ENCODE results near the gene UTP4. TPM values are rescaled to one million over a fixed set of nuclear protein-coding genes. Genes with fewer than 3 reads are reported as not detected.

The UTP4 gene
- total RNA-seq, 1 experiment from 2014 or later: 125 TPM

DNA sequence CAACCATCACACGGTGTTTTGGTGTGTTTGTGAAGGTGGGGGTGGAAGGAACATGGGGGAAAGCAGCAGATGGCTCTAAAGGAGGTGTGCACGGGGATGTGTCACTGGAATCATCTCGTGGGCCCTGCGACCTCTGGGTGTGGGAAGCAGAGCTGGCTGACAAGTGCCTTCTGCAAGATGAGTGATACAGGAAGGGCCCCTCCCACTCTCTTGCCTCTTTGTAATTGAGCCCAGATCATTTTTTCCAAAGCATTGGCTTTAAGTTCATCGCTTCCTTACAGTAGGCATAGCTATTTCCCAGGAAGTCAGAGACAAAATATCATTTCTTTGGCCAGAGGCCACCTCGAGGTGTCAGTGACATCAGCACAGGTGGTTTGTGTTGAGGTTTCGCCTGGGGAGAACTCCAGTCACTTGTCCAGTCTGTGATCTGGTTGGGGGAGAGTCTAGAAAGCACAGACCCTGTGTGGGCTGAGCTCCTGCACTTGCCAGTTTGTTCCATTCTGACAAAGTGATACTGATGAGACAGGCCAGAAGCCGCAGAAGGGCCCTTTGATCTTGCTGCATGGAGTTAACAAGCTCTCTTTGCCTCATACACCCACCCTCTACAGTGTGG lies 33.9 kb downstream of the UTP4 start:
- no peak for DNase-seq (ENCODE audit: low read depth, low spot score)
- BruUV-seq (replicated peaks): no TSS peak
- RAD21 ChIA-PET (ENCODE audit: low non-redundant PET in 1 of 2, low total read pairs in 2 of 2, uncharacterized antibody in 2 of 2, unreplicated experiment in 2 of 2): no interaction called here

More for the DNA sequence above, 33.9 kb downstream of the UTP4 start:
- Histone ChIP-seq H4K20me1 (ENCODE audit: insufficient read depth) (no peaks in the 10 kb centered on the region), H3K4me2 (ENCODE audit: low read length) (no peak overlapping the region), H3K4me3 (replicated peaks in 1 of 2; ENCODE audit: low read depth in 1 of 2, low read length in 2 of 2) (no peak overlapping the region), H3K9ac (ENCODE audit: low read length) (no peak overlapping the region), H3K27me3 (ENCODE audit: insufficient read depth, low read length) (no peaks in the 10 kb centered on the region), H3K9me2 (ENCODE audit: insufficient read depth) (no peaks in the 10 kb centered on the region), H3K79me2 (ENCODE audit: insufficient read depth, low read length) (peaks cover 22% of the 10 kb centered on the region; the same call in 1 of the 2 replicates), H3K9me3 (ENCODE audit: control insufficient read depth in 1 of 2, insufficient read depth in 1 of 2, low read depth in 1 of 2, low read length in 2 of 2) (no peaks in the 10 kb centered on the region), H3K4me1 (ENCODE audit: control insufficient read depth in 1 of 2, insufficient read depth in 2 of 2, low read length in 2 of 2) (peaks cover 0 to 14% of the 10 kb centered on the region in 2 experiments; a peak in 1 of 4 replicates), H3K36me3 (ENCODE audit: control insufficient read depth in 1 of 2, insufficient read depth in 2 of 2, low read length in 2 of 2) (peaks cover 49 to 77% of the 10 kb centered on the region in 2 experiments), H2AFZ (ENCODE audit: low read depth, low read length, poor library complexity, severe bottlenecking) (no peak overlapping the region), H3K27ac (ENCODE audit: low read depth, low read length) (no peak overlapping the region)
- TF ChIP-seq EZH2 (IDR thresholded peaks at IDR 0.05) (no peak), TCF7L2 (IDR thresholded peaks at IDR 0.05; ENCODE audit: borderline replicate concordance, extremely low read depth, insufficient read depth, insufficient read length) (no peak), POLR2AphosphoS5 (IDR thresholded peaks at IDR 0.05; ENCODE audit: low read depth, low read length) (no peak), ELF1 (IDR thresholded peaks at IDR 0.05; ENCODE audit: borderline replicate concordance, low read depth) (no peak), CTCF (IDR thresholded peaks at IDR 0.05 in 2 of 3, conservative IDR thresholded peaks at IDR 0.05 in 1 of 3; ENCODE audit: borderline replicate concordance in 1 of 3, insufficient read depth in 1 of 3, low read depth in 2 of 3, low read length in 2 of 3) (no peak), CBX3 (IDR thresholded peaks at IDR 0.05; ENCODE audit: low read depth) (no peak), RAD21 (IDR thresholded peaks at IDR 0.05; ENCODE audit: low read depth) (no peak), EZH2phosphoT487 (IDR thresholded peaks at IDR 0.05; ENCODE audit: borderline replicate concordance) (no peak), EGR1 (IDR thresholded peaks at IDR 0.05; ENCODE audit: low read depth) (no peak), CEBPB (IDR thresholded peaks at IDR 0.05; ENCODE audit: low read depth) (no peak), YY1 (IDR thresholded peaks at IDR 0.05; ENCODE audit: extremely low read depth, insufficient replicate concordance, low read depth, low read length) (no peak), SRF (IDR thresholded peaks at IDR 0.05; ENCODE audit: low read depth) (no peak), POLR2A (IDR thresholded peaks at IDR 0.05; ENCODE audit: borderline replicate concordance, extremely low read depth, insufficient read depth, insufficient read length) (no peak), MAX (IDR thresholded peaks at IDR 0.05) (no peak)
- TF ChIP-seq, protein P1, sequence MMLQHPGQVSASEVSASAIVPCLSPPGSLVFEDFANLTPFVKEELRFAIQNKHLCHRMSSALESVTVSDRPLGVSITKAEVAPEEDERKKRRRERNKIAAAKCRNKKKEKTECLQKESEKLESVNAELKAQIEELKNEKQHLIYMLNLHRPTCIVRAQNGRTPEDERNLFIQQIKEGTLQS (IDR thresholded peaks at IDR 0.05): no peak
- TF ChIP-seq, protein P2, sequence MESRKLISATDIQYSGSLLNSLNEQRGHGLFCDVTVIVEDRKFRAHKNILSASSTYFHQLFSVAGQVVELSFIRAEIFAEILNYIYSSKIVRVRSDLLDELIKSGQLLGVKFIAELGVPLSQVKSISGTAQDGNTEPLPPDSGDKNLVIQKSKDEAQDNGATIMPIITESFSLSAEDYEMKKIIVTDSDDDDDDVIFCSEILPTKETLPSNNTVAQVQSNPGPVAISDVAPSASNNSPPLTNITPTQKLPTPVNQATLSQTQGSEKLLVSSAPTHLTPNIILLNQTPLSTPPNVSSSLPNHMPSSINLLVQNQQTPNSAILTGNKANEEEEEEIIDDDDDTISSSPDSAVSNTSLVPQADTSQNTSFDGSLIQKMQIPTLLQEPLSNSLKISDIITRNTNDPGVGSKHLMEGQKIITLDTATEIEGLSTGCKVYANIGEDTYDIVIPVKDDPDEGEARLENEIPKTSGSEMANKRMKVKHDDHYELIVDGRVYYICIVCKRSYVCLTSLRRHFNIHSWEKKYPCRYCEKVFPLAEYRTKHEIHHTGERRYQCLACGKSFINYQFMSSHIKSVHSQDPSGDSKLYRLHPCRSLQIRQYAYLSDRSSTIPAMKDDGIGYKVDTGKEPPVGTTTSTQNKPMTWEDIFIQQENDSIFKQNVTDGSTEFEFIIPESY (IDR thresholded peaks at IDR 0.05; ENCODE audit: extremely low read depth, insufficient replicate concordance, low read length): no peak
- intact Hi-C loops (cut with micrococcal nuclease): no loop called here
- CTCF ChIA-PET: no interaction called here
- POLR2A ChIA-PET: no interaction called here
- ATAC-seq: no peak

All from HCT116 (cell line).